HepG2 (cell line): ENCODE measurements around the gene HID1. TPM values are rescaled to one million over a fixed set of nuclear protein-coding genes. Genes with fewer than 3 reads are reported as not detected.

Experiments used
- ATAC-seq: fragments of 200-7000 bp; cut with Tn5 transposase; 3 replicates; pipeline ENCODE4 v1.9.1; 2020; ENCODE audit warnings: mild to moderate bottlenecking, moderate library complexity
- BruUV-seq: library from RNA; stranded (reverse); fragments of 400-500 nt; replicated peaks from 2 replicates; lab custom pipeline; 2021; lab: Mats Ljungman, UMichigan
- CTCF ChIA-PET: fragments of 300-600 bp; formaldehyde crosslinking; extraction: SDS; loops from one replicate; lab custom pipeline; 2021; ENCODE audit warnings: low total read pairs, inconsistent platforms, low intra/inter-chr PET ratio; lab: Yijun Ruan, JAX
- POLR2A ChIA-PET: fragments of 350-600 bp; sonication (Branson Sonifier 250); formaldehyde crosslinking; loops from one replicate; lab custom pipeline; 2020; ENCODE audit warnings: antibody characterized with exemption, inconsistent platforms; lab: Yijun Ruan, JAX
- DNase-seq: peaks from one replicate; pipeline ENCODE4 v3.0.0-alpha.2; 2015; ENCODE audit warnings: low spot score
- FAIRE-seq: peaks from 3 replicates; lab custom pipeline; 2011; peaks lifted over from hg19 to GRCh38; lab: Jason Lieb, UNC
- H2AFZ ChIP-seq: one replicate; pipeline ENCODE4 v1.6.1; 2011; ENCODE audit warnings: low read length, inconsistent platforms
- H3K27ac ChIP-seq: fragments of 300-600 bp; 3 replicates; pipeline ENCODE4 v1.8.0; 2011; ENCODE audit warnings: mixed run types, mild to moderate bottlenecking, mixed read lengths, low read length, inconsistent platforms; ENCODE audit not compliant: insufficient read depth; ENCODE audit errors: extremely low read length
- H3K27me3 ChIP-seq, 2 experiments: fragments of 200-600 bp in 1 of 2; 2 replicates in 1 of 2; 3 replicates in 1 of 2; pipeline versions ENCODE4 v1.6.0 to v1.8.0; 2011; ENCODE audit warnings: low read length in 2 of 2, mild to moderate bottlenecking in 2 of 2, moderate library complexity in 2 of 2, inconsistent platforms in 1 of 2; ENCODE audit not compliant: insufficient read depth in 2 of 2, control insufficient read depth in 1 of 2
- H3K36me3 ChIP-seq, 2 experiments: fragments of 200-600 bp in 1 of 2; replicated peaks in 1 of 2; 2 replicates in 1 of 2; 3 replicates in 1 of 2; pipeline versions ENCODE4 v1.5.1 to v1.8.0; 2011; ENCODE audit warnings: low read length in 2 of 2, inconsistent platforms in 1 of 2; ENCODE audit not compliant: insufficient read depth in 2 of 2, control insufficient read depth in 1 of 2
- H3K4me1 ChIP-seq: 2 replicates; pipeline ENCODE4 v1.5.1; 2012; ENCODE audit warnings: low read length, inconsistent platforms; ENCODE audit not compliant: insufficient read depth
- H3K4me2 ChIP-seq: 2 replicates; pipeline ENCODE4 v1.6.0; 2011; ENCODE audit warnings: low read depth, low read length, inconsistent platforms
- H3K4me3 ChIP-seq, 3 experiments: fragments of 200-600 bp in 1 of 3; sonication (generic), shearing (Covaris generic) in 1 of 3; replicated peaks in 1 of 3; 2 replicates each; pipeline ENCODE4 v1.5.1; 2011 to 2016; ENCODE audit warnings: low read length in 3 of 3, inconsistent platforms in 2 of 3, low read depth in 2 of 3, mild to moderate bottlenecking in 2 of 3, control low read depth in 1 of 3, mixed read lengths in 1 of 3; ENCODE audit not compliant: insufficient read depth in 1 of 3
- H3K79me2 ChIP-seq: one replicate; pipeline ENCODE4 v1.6.1; 2011; ENCODE audit warnings: low read length, inconsistent platforms; ENCODE audit not compliant: insufficient read depth
- H3K9ac ChIP-seq: 2 replicates; pipeline ENCODE4 v1.6.0; 2011; ENCODE audit warnings: mild to moderate bottlenecking, low read depth, low read length, inconsistent platforms; ENCODE audit not compliant: insufficient read depth
- H3K9me3 ChIP-seq: 2 replicates; pipeline ENCODE4 v1.5.1; 2012; ENCODE audit warnings: mild to moderate bottlenecking, low read length
- H4K20me1 ChIP-seq: 2 replicates; pipeline ENCODE4 v1.6.0; 2011; ENCODE audit warnings: inconsistent platforms, mild to moderate bottlenecking, low read length, moderate library complexity; ENCODE audit not compliant: insufficient read depth
- ATF3 ChIP-seq: sonication (generic); formaldehyde crosslinking; IDR thresholded peaks from 2 replicates; pipeline ENCODE4 v1.4.0; 2020; ENCODE audit warnings: missing genetic modification reagents
- CEBPB ChIP-seq: IDR thresholded peaks from 2 replicates; pipeline ENCODE4 v1.6.1; 2011; ENCODE audit warnings: low read depth, low read length, improper control_type of control experiment, borderline replicate concordance
- CEBPG ChIP-seq: IDR thresholded peaks from 2 replicates; pipeline ENCODE4 v1.6.1; 2016
- DNMT3B ChIP-seq: conservative IDR thresholded peaks from 2 replicates; pipeline ENCODE4 v1.6.1; 2016; ENCODE audit warnings: missing biosample characterization, control low read depth
- JUNB ChIP-seq: sonication (generic); formaldehyde crosslinking; IDR thresholded peaks from 2 replicates; pipeline ENCODE4 v1.8.0; 2022; ENCODE audit warnings: missing genetic modification reagents, mild to moderate bottlenecking, borderline replicate concordance
- PTBP1 ChIP-seq: fragments of 200-400 bp; formaldehyde crosslinking; IDR thresholded peaks from 2 replicates; pipeline ENCODE4 v1.6.1; 2018; ENCODE audit warnings: low read length, low read depth; ENCODE audit not compliant: poor library complexity, severe bottlenecking
- RFX5 ChIP-seq: IDR thresholded peaks from 2 replicates; pipeline ENCODE4 v1.6.1; 2011; ENCODE audit warnings: low read depth, low read length, improper control_type of control experiment
- SOX13 ChIP-seq, 3 experiments: fragments of 450-650 bp in 1 of 3; sonication (generic) in 1 of 3; formaldehyde crosslinking in 1 of 3; IDR thresholded peaks in 2 of 3; conservative IDR thresholded peaks in 1 of 3; 2 replicates each; pipeline versions ENCODE4 v1.5.0 to v1.6.1; 2016 to 2020; ENCODE audit warnings: antibody characterized with exemption in 1 of 3, mild to moderate bottlenecking in 1 of 3, missing compliant biosample characterization in 1 of 3, missing genetic modification reagents in 1 of 3, moderate library complexity in 1 of 3
- SOX6 ChIP-seq, 2 experiments: fragments of 450-650 bp in 1 of 2; sonication (generic) in 1 of 2; formaldehyde crosslinking in 1 of 2; IDR thresholded peaks; 2 replicates each; pipeline versions ENCODE4 v1.4.0 to v1.6.1; 2017 to 2020; ENCODE audit warnings: antibody characterized with exemption in 1 of 2, mild to moderate bottlenecking in 1 of 2, missing genetic modification reagents in 1 of 2
- TEAD3 ChIP-seq: optimal IDR thresholded peaks from 2 replicates; pipeline ENCODE3; 2016; ENCODE audit warnings: borderline replicate concordance
- TP53 ChIP-seq: sonication (generic); formaldehyde crosslinking; conservative IDR thresholded peaks from 2 replicates; pipeline ENCODE4 v1.4.0; 2020; ENCODE audit warnings: missing genetic modification reagents
- ZBTB26 ChIP-seq: IDR thresholded peaks from 2 replicates; pipeline ENCODE4 v1.6.1; 2016; ENCODE audit warnings: missing compliant biosample characterization, missing genetic modification reagents, borderline replicate concordance
- ZBTB33 ChIP-seq: sonication (generic); formaldehyde crosslinking; IDR thresholded peaks from 2 replicates; pipeline ENCODE4 v1.4.0; 2020; ENCODE audit warnings: missing genetic modification reagents
- ZFAT ChIP-seq: sonication (generic); formaldehyde crosslinking; conservative IDR thresholded peaks from 2 replicates; pipeline ENCODE4 v1.8.1; 2023; ENCODE audit warnings: missing genetic modification reagents, inconsistent platforms
- ZNF136 ChIP-seq: sonication (generic); formaldehyde crosslinking; IDR thresholded peaks from 2 replicates; pipeline ENCODE4 v1.8.1; 2022; ENCODE audit warnings: low read depth, mild to moderate bottlenecking, moderate library complexity, missing genetic modification reagents
- ZNF263 ChIP-seq: sonication (generic); formaldehyde crosslinking; IDR thresholded peaks from 2 replicates; pipeline ENCODE4 v1.4.0; 2020; ENCODE audit warnings: missing genetic modification reagents
- ZNF567 ChIP-seq: sonication (generic); formaldehyde crosslinking; IDR thresholded peaks from 2 replicates; pipeline ENCODE4 v1.8.1; 2023; ENCODE audit warnings: mild to moderate bottlenecking, missing genetic modification reagents, borderline replicate concordance
- ZSCAN20 ChIP-seq: sonication (generic); formaldehyde crosslinking; IDR thresholded peaks from 2 replicates; pipeline ENCODE4 v1.4.0; 2020; ENCODE audit warnings: missing genetic modification reagents, mild to moderate bottlenecking, borderline replicate concordance
- ZSCAN22 ChIP-seq: sonication (generic); formaldehyde crosslinking; IDR thresholded peaks from 2 replicates; pipeline ENCODE4 v1.4.0; 2020; ENCODE audit warnings: mild to moderate bottlenecking, missing genetic modification reagents
- WGBS: methylation state at CpG from one replicate; pipeline ENCODE4 v1.1.6; 2017; ENCODE audit warnings: low lambda C conversion rate; 5-methylcytosine and 5-hydroxymethylcytosine counted together
- in situ Hi-C: cut with HindIII; loops from 2 replicates; pipeline ENCODE4 v1.10.0; 2017; ENCODE audit warnings: low pct_unique_long_range_greater_than_20kb; ENCODE audit not compliant: extremely low pct_ligation_motif_present
- intact Hi-C: fragments of 100-400 bp; cut with micrococcal nuclease; formaldehyde crosslinking; loops from one replicate; pipeline ENCODE4 v1.10.0; 2022; ENCODE audit not compliant: unreplicated experiment
- polyA plus RNA-seq, 8 experiments: library from polyadenylated mRNA; depleted of rRNA in 3 of 8; stranded (reverse) in 7 of 8; unstranded in 1 of 8; fragments of >200 nt; fragmentation: Illumina TruSeq in 4 of 8; extraction: Trizol in 4 of 8; gene quantifications; 2 replicates each; pipeline versions ENCODE4 v1.2.1 to v1.2.3, GENCODE V29; 2011 to 2016; ENCODE audit warnings: low read depth in 4 of 8, missing spikeins in 1 of 8, mixed read lengths in 1 of 8; ENCODE audit not compliant: insufficient read depth in 1 of 8
- total RNA-seq, 5 experiments: library from RNA; depleted of rRNA; stranded (reverse); fragments of >200 nt; fragmentation: Illumina TruSeq; extraction: Trizol; gene quantifications; 2 replicates each; pipeline ENCODE4 v1.2.3, GENCODE V29; 2016; ENCODE audit warnings: low read depth in 1 of 5

The HID1 gene
- total and polyA plus RNA-seq, 2 of the 13 experiments (the other 11 are each of a cell fraction or from before 2014, with no cell fraction given), result 2.1 to 10.6 TPM

- TF ChIP-seq ZBTB33 (no peak), TEAD3 (CRISPR knock-in tag) (no peak), PTBP1 (no peak), DNMT3B (CRISPR knock-in tag) (no peak), ZNF136 (CRISPR knock-in tag) (no peak), RFX5 (no peak)
- TF ChIP-seq, all 625 proteins: peak for 0
Observed at GRCh38 chr17:74995847-74996246, 23.3 kb upstream of the HID1 start (continued).

- WGBS, result 23% methylated on average over 7 of the region's 7 CpGs
- Histone ChIP-seq H3K27me3 (no peaks in the 10 kb centered on the region; a peak in 1 of 5 replicates), H3K4me3 (no peak overlapping the region), H3K9me3 (no peaks in the 10 kb centered on the region), H3K36me3 (no peaks in the 10 kb centered on the region), H3K27ac (no peak overlapping the region), H2AFZ (no peak overlapping the region), H3K4me1 (peaks cover 38% of the 10 kb centered on the region), H3K4me2 (no peak overlapping the region), H4K20me1 (no peaks in the 10 kb centered on the region), H3K9ac (no peak overlapping the region), H3K79me2 (no peaks in the 10 kb centered on the region)
- TF ChIP-seq ZFAT (CRISPR knock-in tag), result no peak
- no peak for TF ChIP-seq ZSCAN22
- no peak for TF ChIP-seq ATF3 (CRISPR knock-in tag)
- peak; percentile 88 for TF ChIP-seq ZNF263
- TF ChIP-seq SOX6 (IDR thresholded peaks at IDR 0.05), result no peak
- TF ChIP-seq SOX6 (CRISPR knock-in tag; IDR thresholded peaks at IDR 0.05), result peak; percentile 24; the same call in 1 of the 2 replicates
- TF ChIP-seq CEBPG (CRISPR knock-in tag), result peak; percentile 61
- no peak for TF ChIP-seq TP53 (CRISPR knock-in tag)
- TF ChIP-seq ZBTB26, result no peak
- no peak for TF ChIP-seq JUNB
- no peak for TF ChIP-seq SOX13 (IDR thresholded peaks at IDR 0.05)
- TF ChIP-seq SOX13 (CRISPR knock-in tag; conservative IDR thresholded peaks at IDR 0.05 in 1 of 2, IDR thresholded peaks at IDR 0.05 in 1 of 2), result peak in 1 of 2 experiments; percentile 42; a peak in 2 of 4 replicates
- TF ChIP-seq ZSCAN20 (CRISPR knock-in tag), result no peak
- no peak for TF ChIP-seq ZNF567
- TF ChIP-seq CEBPB, result peak; percentile 78; the same call in 1 of the 2 replicates
- peak; percentile 46 for TF ChIP-seq TEAD3 (CRISPR knock-in tag)
- no TSS peak for BruUV-seq
- ChIA-PET POLR2A (interaction anchor here (0.9 to 1.0 kb wide), 3 partner anchors 12 to 19 kb away, joined by 3 to 5 read pairs (median 3); partner anchors contain the start of gene MRPL58), CTCF (no interaction called here)
- no peak for FAIRE-seq
- in situ Hi-C loops (no loop called here), intact Hi-C loops (no loop called here)
- ATAC-seq, result no peak
- peak; percentile 39 for DNase-seq
Observed at GRCh38 chr17:74994440-74994839, 21.9 kb upstream of the HID1 start.
